Measurements from ENCODE around the gene CRYZ. TPM values are rescaled to one million over a fixed set of nuclear protein-coding genes. Genes with fewer than 3 reads are reported as not detected.

The CRYZ gene
- total and polyA plus RNA-seq, 2 donors (not counting 3 experiments of a cell fraction or from before 2014, with no cell fraction given): 24.5 to 32.7 TPM

GRCh38 chr1:74713849-74714248 is 19.0 kb downstream of the CRYZ start:
- H3K4me1 ChIP-seq (ENCODE audit: control insufficient read depth, extremely low read depth, insufficient read depth, low read length): peaks cover 6% of the 10 kb centered on the region
- peaks cover 0 to 6% of the 10 kb centered on the region in 2 experiments for H3K36me3 ChIP-seq (ENCODE audit: control insufficient read depth in 2 of 2, extremely low read depth in 1 of 2, insufficient read depth in 2 of 2, low read length in 2 of 2)
- H3K4me3 ChIP-seq (replicated peaks in 1 of 3; ENCODE audit: insufficient read depth in 1 of 3, low read depth in 1 of 3, low read length in 3 of 3): no peak overlapping the region
- H3K79me2 ChIP-seq (ENCODE audit: control insufficient read depth, insufficient read depth, low read length): no peaks in the 10 kb centered on the region
- H4K20me1 ChIP-seq (replicated peaks; ENCODE audit: control insufficient read depth, extremely low read depth, insufficient read depth, low read length): no peaks in the 10 kb centered on the region
- TF ChIP-seq JUN (IDR thresholded peaks at IDR 0.05; ENCODE audit: borderline replicate concordance, insufficient read depth, insufficient read length, low read depth) (no peak), EZH2 (IDR thresholded peaks at IDR 0.05; ENCODE audit: borderline replicate concordance, low read depth, low read length, severe bottlenecking) (no peak)
- intact Hi-C loops (cut with micrococcal nuclease): no loop called here
- no peak overlapping the region for H2AFZ ChIP-seq (ENCODE audit: low read depth, low read length)
- H3K4me2 ChIP-seq (ENCODE audit: insufficient read depth, low read length): no peak overlapping the region
- dilution Hi-C loops (cut with MboI; ENCODE audit: extremely low pct_ligation_motif_present, low sequenced_read_pairs): no loop called here
- H3K27ac ChIP-seq (ENCODE audit: insufficient read depth, low read depth, low read length): no peak overlapping the region
- no peaks in the 10 kb centered on the region for H3K27me3 ChIP-seq (ENCODE audit: control insufficient read depth in 2 of 2, insufficient read depth in 2 of 2, low read length in 2 of 2)
- DNase-seq (ENCODE audit: low read depth, low spot score) (no peak), FAIRE-seq (no peak)
- ChIA-PET CTCF (interaction anchor here (1.1 to 2.7 kb wide), 4 partner anchors 10 to 25 kb away, joined by 3 to 12 read pairs (median 4); no protein-coding TSS in a partner anchor), POLR2A (no interaction called here)
- no peaks in the 10 kb centered on the region for H3K9me1 ChIP-seq (replicated peaks; ENCODE audit: control insufficient read depth, extremely low read depth, insufficient read depth, low read length)
- H3K9me3 ChIP-seq (replicated peaks; ENCODE audit: control insufficient read depth, insufficient read depth, low read length): no peaks in the 10 kb centered on the region
- no peak overlapping the region for H3K9ac ChIP-seq (replicated peaks; ENCODE audit: extremely low read depth, insufficient read depth, low read length)
- no TSS peak for BruUV-seq (replicated peaks)

DNA sequence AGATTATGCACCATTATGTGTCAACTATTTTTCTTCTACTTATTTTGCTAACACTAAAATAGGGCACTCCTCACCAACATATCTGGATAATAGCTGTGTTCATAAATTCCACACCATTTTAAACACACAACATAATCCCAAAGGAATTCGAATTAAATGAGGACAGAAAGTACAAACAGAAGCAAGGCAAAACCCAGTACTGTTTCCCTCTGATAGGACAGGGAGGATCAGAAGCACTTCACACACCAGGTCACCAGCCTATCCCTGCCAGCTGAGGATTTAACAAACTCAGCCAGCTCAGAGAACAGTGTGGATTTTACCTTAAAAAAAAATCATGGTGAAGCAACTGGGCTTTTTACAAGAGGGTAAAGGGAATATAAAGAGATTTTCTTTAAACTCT is 20.0 kb downstream of the CRYZ start:
- Histone ChIP-seq H3K4me2 (ENCODE audit: insufficient read depth, low read length) (no peak overlapping the region), H3K27ac (ENCODE audit: insufficient read depth, low read depth, low read length) (no peak overlapping the region), H3K27me3 (ENCODE audit: control insufficient read depth in 2 of 2, insufficient read depth in 2 of 2, low read length in 2 of 2) (no peaks in the 10 kb centered on the region), H3K9me1 (replicated peaks; ENCODE audit: control insufficient read depth, extremely low read depth, insufficient read depth, low read length) (no peaks in the 10 kb centered on the region), H2AFZ (ENCODE audit: low read depth, low read length) (no peak overlapping the region), H3K4me1 (ENCODE audit: control insufficient read depth, extremely low read depth, insufficient read depth, low read length) (peaks cover 6% of the 10 kb centered on the region), H3K4me3 (replicated peaks in 1 of 3; ENCODE audit: insufficient read depth in 1 of 3, low read depth in 1 of 3, low read length in 3 of 3) (no peak overlapping the region), H3K9me3 (replicated peaks; ENCODE audit: control insufficient read depth, insufficient read depth, low read length) (no peaks in the 10 kb centered on the region), H3K79me2 (ENCODE audit: control insufficient read depth, insufficient read depth, low read length) (no peaks in the 10 kb centered on the region), H4K20me1 (replicated peaks; ENCODE audit: control insufficient read depth, extremely low read depth, insufficient read depth, low read length) (no peaks in the 10 kb centered on the region), H3K36me3 (ENCODE audit: control insufficient read depth in 2 of 2, extremely low read depth in 1 of 2, insufficient read depth in 2 of 2, low read length in 2 of 2) (peaks cover 0 to 6% of the 10 kb centered on the region in 2 experiments), H3K9ac (replicated peaks; ENCODE audit: extremely low read depth, insufficient read depth, low read length) (no peak overlapping the region)
- no peak for DNase-seq (ENCODE audit: low read depth, low spot score)
- dilution Hi-C loops (cut with MboI; ENCODE audit: extremely low pct_ligation_motif_present, low sequenced_read_pairs): no loop called here
- CTCF ChIA-PET: interaction anchor here (0.8 to 2.7 kb wide), 2 partner anchors 20 to 24 kb away, joined by 3 to 12 read pairs; partner anchors contain the start of genes CRYZ and TYW3
- FAIRE-seq: no peak
- POLR2A ChIA-PET: no interaction called here
- intact Hi-C loops (cut with micrococcal nuclease): no loop called here
- BruUV-seq (replicated peaks): no TSS peak
- TF ChIP-seq FOS (IDR thresholded peaks at IDR 0.05; ENCODE audit: borderline replicate concordance, insufficient read depth, low read length) (no peak), GATA2 (IDR thresholded peaks at IDR 0.05; ENCODE audit: insufficient read depth, insufficient read length, low read depth, low read length) (no peak), POLR2AphosphoS5 (IDR thresholded peaks at IDR 0.05; ENCODE audit: insufficient read depth, low read depth, low read length) (no peak), JUN (IDR thresholded peaks at IDR 0.05; ENCODE audit: borderline replicate concordance, insufficient read depth, insufficient read length, low read depth) (no peak), EZH2 (IDR thresholded peaks at IDR 0.05; ENCODE audit: borderline replicate concordance, low read depth, low read length, severe bottlenecking) (no peak), POLR2A (IDR thresholded peaks at IDR 0.05; ENCODE audit: low read depth, low read length) (no peak), MYC (IDR thresholded peaks at IDR 0.05; ENCODE audit: low read depth, low read length) (no peak)
- TF ChIP-seq, protein P1, sequence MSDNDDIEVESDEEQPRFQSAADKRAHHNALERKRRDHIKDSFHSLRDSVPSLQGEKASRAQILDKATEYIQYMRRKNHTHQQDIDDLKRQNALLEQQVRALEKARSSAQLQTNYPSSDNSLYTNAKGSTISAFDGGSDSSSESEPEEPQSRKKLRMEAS (IDR thresholded peaks at IDR 0.05; ENCODE audit: insufficient read depth, insufficient read length): no peak
- TF ChIP-seq, protein P2, sequence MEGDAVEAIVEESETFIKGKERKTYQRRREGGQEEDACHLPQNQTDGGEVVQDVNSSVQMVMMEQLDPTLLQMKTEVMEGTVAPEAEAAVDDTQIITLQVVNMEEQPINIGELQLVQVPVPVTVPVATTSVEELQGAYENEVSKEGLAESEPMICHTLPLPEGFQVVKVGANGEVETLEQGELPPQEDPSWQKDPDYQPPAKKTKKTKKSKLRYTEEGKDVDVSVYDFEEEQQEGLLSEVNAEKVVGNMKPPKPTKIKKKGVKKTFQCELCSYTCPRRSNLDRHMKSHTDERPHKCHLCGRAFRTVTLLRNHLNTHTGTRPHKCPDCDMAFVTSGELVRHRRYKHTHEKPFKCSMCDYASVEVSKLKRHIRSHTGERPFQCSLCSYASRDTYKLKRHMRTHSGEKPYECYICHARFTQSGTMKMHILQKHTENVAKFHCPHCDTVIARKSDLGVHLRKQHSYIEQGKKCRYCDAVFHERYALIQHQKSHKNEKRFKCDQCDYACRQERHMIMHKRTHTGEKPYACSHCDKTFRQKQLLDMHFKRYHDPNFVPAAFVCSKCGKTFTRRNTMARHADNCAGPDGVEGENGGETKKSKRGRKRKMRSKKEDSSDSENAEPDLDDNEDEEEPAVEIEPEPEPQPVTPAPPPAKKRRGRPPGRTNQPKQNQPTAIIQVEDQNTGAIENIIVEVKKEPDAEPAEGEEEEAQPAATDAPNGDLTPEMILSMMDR (IDR thresholded peaks at IDR 0.05; ENCODE audit: extremely low read depth in 1 of 2, insufficient read depth in 1 of 2, low read depth in 1 of 2, low read length in 2 of 2): no peak

Measured in endothelial cell of umbilical vein (primary cell).